BLaER1 (cell line): Measurements from ENCODE around the gene CDX2.

Experiments
- H3K27ac ChIP-seq: shearing (Covaris generic); formaldehyde crosslinking; 2 replicates; pipeline ENCODE4 v1.8.1; 2022
- H3K27me3 ChIP-seq: shearing (Covaris generic); formaldehyde crosslinking; 2 replicates; pipeline ENCODE4 v1.8.1; 2022
- H3K36me3 ChIP-seq: shearing (Covaris generic); formaldehyde crosslinking; 2 replicates; pipeline ENCODE4 v1.8.1; 2022
- H3K4me1 ChIP-seq: shearing (Covaris generic); formaldehyde crosslinking; 2 replicates; pipeline ENCODE4 v1.8.1; 2022
- H3K4me2 ChIP-seq: shearing (Covaris generic); formaldehyde crosslinking; 2 replicates; pipeline ENCODE4 v1.8.1; 2022
- H3K4me3 ChIP-seq: shearing (Covaris generic); formaldehyde crosslinking; 2 replicates; pipeline ENCODE4 v1.8.1; 2022
- H3K9ac ChIP-seq: shearing (Covaris generic); formaldehyde crosslinking; 2 replicates; pipeline ENCODE4 v1.8.1; 2022
- H3K9me3 ChIP-seq: shearing (Covaris generic); formaldehyde crosslinking; 2 replicates; pipeline ENCODE4 v1.8.1; 2022
- H4K20me1 ChIP-seq: shearing (Covaris generic); formaldehyde crosslinking; 2 replicates; pipeline ENCODE4 v1.8.1; 2022
- Cebpa-rat ChIP-seq: shearing (Covaris generic); IDR thresholded peaks from 2 replicates; pipeline ENCODE4 v1.8.1; 2022

The CDX2 gene

GRCh38 chr13:27918918-27919658, 50.0 kb downstream of the CDX2 start:
- Histone ChIP-seq H3K27ac (no peak overlapping the region), H3K9me3 (peaks cover 26% of the 10 kb centered on the region), H3K4me2 (no peak overlapping the region; the same call in 1 of the 2 replicates), H4K20me1 (peaks cover 81% of the 10 kb centered on the region), H3K4me1 (peaks cover 20% of the 10 kb centered on the region), H3K36me3 (no peaks in the 10 kb centered on the region), H3K27me3 (peaks cover 100% of the 10 kb centered on the region), H3K9ac (no peak overlapping the region), H3K4me3 (no peak overlapping the region)
- TF ChIP-seq Cebpa-rat: no peak

GRCh38 chr13:27918041-27918917, 50.8 kb downstream of the CDX2 start:
- Histone ChIP-seq H3K4me1 (peaks cover 20% of the 10 kb centered on the region), H3K9me3 (peaks cover 18% of the 10 kb centered on the region), H3K27me3 (peaks cover 98% of the 10 kb centered on the region), H3K36me3 (no peaks in the 10 kb centered on the region), H3K9ac (no peak overlapping the region), H4K20me1 (peaks cover 73% of the 10 kb centered on the region), H3K4me2 (no peak overlapping the region), H3K27ac (no peak overlapping the region), H3K4me3 (no peak overlapping the region)
- TF ChIP-seq Cebpa-rat: no peak

DNA sequence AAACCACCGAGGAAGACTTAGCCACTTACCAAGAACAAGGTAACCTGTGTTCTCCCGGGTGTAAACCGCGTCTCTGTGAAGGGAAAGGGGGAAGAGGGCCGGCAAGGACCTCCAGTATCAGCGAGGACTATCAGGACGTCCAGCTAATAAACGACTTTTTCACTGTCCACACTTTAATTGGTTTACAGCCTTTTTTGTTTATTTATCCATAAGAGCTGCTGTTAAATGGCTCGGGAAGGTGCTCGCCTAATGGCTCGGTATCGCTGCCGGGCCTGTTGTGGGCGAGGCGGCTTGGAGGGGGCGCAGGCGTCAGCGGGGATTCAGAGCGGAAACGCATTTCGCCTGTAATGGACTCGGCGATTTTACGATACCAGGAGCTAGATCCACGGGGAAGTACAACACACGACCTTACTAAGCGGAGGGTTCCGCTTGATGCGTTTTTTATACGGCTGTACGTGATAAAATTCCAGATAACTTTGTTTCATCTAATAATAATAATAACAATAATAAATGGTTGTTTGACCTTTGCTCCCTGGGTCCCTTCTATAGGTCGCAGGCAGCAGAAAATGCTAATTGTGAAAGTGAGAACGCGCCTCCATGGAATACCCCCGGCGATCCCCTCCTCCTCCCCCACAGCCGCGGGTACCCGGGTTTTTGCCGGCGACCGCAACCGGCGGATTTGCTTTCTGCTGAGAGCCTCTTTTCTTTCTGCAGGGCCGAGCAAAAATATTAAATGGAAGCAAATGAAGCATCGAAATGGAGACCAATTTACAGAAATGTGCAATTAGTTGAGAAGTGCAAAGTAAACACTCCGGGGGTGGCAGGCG, 51.8 kb downstream of the CDX2 start:
- no peak for TF ChIP-seq Cebpa-rat
- Histone ChIP-seq H3K36me3 (no peaks in the 10 kb centered on the region), H3K9me3 (peaks cover 13% of the 10 kb centered on the region), H3K27me3 (peaks cover 89% of the 10 kb centered on the region), H3K4me2 (no peak overlapping the region), H3K4me1 (peaks cover 20% of the 10 kb centered on the region), H3K27ac (no peak overlapping the region), H4K20me1 (peaks cover 63% of the 10 kb centered on the region), H3K4me3 (no peak overlapping the region), H3K9ac (no peak overlapping the region)

- Histone ChIP-seq H3K4me1 (peaks cover 6% of the 10 kb centered on the region; the same call in 1 of the 2 replicates), H3K36me3 (no peaks in the 10 kb centered on the region), H3K4me2 (no peak overlapping the region), H3K4me3 (no peak overlapping the region), H3K27ac (no peak overlapping the region), H3K9ac (no peak overlapping the region), H3K27me3 (peaks cover 71% of the 10 kb centered on the region), H4K20me1 (peaks cover 46% of the 10 kb centered on the region), H3K9me3 (peaks cover 13% of the 10 kb centered on the region)
- TF ChIP-seq Cebpa-rat: no peak
Observed at GRCh38 chr13:27915301-27916207, 53.6 kb downstream of the CDX2 start.

DNA sequence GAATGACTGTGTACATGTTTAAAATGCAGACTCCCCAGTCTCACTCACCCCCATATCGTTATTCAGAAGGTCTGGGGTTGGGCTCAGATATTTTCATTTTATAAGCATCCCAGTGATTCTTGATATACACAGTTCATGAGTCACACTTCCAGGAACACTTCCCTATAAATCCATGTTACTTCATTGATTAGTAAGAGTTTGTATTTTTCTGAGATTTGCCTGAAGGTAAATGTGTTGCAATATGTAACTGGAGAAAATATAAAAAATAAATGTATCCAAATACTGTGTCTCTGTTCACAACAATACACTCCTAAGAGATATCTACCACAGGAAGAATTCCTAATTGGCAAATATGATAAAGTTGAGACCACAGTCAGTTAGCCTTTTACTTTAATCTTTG, 56.0 kb downstream of the CDX2 start:
- H3K4me3 ChIP-seq: no peak overlapping the region
- peaks cover 22% of the 10 kb centered on the region for H4K20me1 ChIP-seq
- TF ChIP-seq Cebpa-rat: no peak
- H3K9ac ChIP-seq: no peak overlapping the region
- 0 out of 2 replicates have a peak, but pooled peaks cover 3% of the 10 kb centered on the region for H3K9me3 ChIP-seq
- no peaks in the 10 kb centered on the region for H3K4me1 ChIP-seq
- H3K36me3 ChIP-seq: no peaks in the 10 kb centered on the region
- no peak overlapping the region for H3K4me2 ChIP-seq
- no peak overlapping the region for H3K27ac ChIP-seq
- peaks cover 47% of the 10 kb centered on the region for H3K27me3 ChIP-seq

DNA sequence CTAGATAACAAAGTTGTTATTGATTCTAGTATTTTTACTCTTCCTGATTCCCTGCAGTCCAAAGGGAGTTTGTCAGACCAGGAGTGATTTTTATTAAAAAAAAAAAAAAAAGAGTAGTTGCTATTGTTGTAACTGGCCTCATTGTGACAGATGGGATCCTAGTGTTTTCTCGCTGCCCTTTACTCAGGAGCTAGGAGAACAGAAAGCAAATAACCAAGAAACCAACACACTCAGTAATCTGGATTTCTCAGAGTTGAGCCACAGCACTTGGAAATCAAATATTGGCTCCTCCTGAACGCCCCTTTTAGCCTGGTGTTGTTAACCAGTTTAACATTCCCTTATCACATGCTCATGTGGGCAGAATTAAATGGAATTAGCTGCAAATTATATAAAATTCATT, 57.6 kb downstream of the CDX2 start:
- no peak overlapping the region for H3K4me2 ChIP-seq
- H4K20me1 ChIP-seq: peaks cover 11% of the 10 kb centered on the region; the same call in 1 of the 2 replicates
- no peak overlapping the region for H3K27ac ChIP-seq
- no peaks in the 10 kb centered on the region for H3K9me3 ChIP-seq
- TF ChIP-seq Cebpa-rat: no peak
- H3K36me3 ChIP-seq: no peaks in the 10 kb centered on the region
- H3K4me3 ChIP-seq: no peak overlapping the region
- H3K27me3 ChIP-seq: peaks cover 31% of the 10 kb centered on the region
- no peaks in the 10 kb centered on the region for H3K4me1 ChIP-seq
- no peak overlapping the region for H3K9ac ChIP-seq
